AG04450 (cell line): ENCODE measurements around the gene NPTX1. TPM values are rescaled to one million over a fixed set of nuclear protein-coding genes. Genes with fewer than 3 reads are reported as not detected.

Source experiments
- CTCF ChIA-PET: fragments of 300-600, 350-600 bp; formaldehyde crosslinking; extraction: SDS; loops from one replicate; lab custom pipeline; 2022; ENCODE audit warnings: antibody characterized with exemption, inconsistent platforms; lab: Charles Lee
- POLR2A ChIA-PET: fragments of 350-600 bp; formaldehyde crosslinking; extraction: SDS; loops from one replicate; lab custom pipeline; 2021; ENCODE audit warnings: antibody characterized with exemption, inconsistent platforms; lab: Yijun Ruan, JAX
- DNase-seq: peaks from one replicate; pipeline ENCODE4 v3.0.0-alpha.2; 2011; ENCODE audit warnings: low read depth, low spot score
- H3K27ac ChIP-seq: one replicate; pipeline ENCODE4 v1.5.1; 2012; ENCODE audit warnings: low read depth, low read length, control low read depth
- H3K27me3 ChIP-seq: one replicate; pipeline ENCODE4 v1.6.0; 2012; ENCODE audit warnings: low read length; ENCODE audit not compliant: control insufficient read depth, insufficient read depth
- H3K4me3 ChIP-seq: 2 replicates; pipeline ENCODE4 v1.5.1; 2011; ENCODE audit warnings: mild to moderate bottlenecking, low read depth, low read length, control low read depth
- H3K9me3 ChIP-seq: 2 replicates; pipeline ENCODE4 v1.5.1; 2012; ENCODE audit warnings: low read length; ENCODE audit not compliant: control insufficient read depth, insufficient read depth
- polyA plus RNA-seq: library from polyadenylated mRNA; depleted of rRNA; stranded (reverse); fragments of >200 nt; gene quantifications from 2 replicates; pipeline ENCODE4 v1.2.3, GENCODE V29; 2011
- TF ChIP-seq, protein P1 (sequence below): IDR thresholded peaks from 2 replicates; pipeline ENCODE4 v1.5.1; 2011; ENCODE audit warnings: low read depth, low read length, control low read depth, inconsistent platforms

Gene NPTX1
- polyA plus RNA-seq, 1 experiment = 6.5 TPM

DNA sequence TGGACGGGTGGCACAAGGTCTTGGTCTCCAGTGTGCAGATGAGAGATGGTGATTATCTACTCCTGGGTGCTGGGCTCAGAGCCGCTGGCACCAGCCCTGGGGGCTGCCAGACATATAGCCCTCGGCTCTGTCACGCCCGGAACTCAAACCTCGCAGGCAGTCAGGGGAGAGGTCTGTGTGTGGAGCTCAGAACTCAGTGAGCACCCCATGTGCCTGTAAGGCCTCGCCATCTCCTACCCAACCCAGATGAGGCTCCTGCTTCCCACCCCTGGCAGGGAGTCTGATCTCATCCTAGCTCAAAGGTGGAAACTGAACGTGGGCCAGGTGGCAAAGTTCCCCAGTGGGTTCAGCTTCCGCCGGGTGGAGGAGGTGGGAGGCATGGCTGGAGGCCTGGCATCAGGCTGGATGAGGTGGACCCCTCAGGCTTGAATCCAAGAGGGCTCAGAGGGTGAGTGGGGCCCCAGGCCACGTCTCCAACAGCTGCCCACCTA is 22.6 kb upstream of the NPTX1 start:
- Histone ChIP-seq H3K27me3 (peaks cover 9% of the 10 kb centered on the region), H3K4me3 (no peak overlapping the region), H3K27ac (no peak overlapping the region), H3K9me3 (no peaks in the 10 kb centered on the region; the same call in none of the 2 replicates)
- ChIA-PET POLR2A (no interaction called here), CTCF (no interaction called here)
- TF ChIP-seq, protein P1, sequence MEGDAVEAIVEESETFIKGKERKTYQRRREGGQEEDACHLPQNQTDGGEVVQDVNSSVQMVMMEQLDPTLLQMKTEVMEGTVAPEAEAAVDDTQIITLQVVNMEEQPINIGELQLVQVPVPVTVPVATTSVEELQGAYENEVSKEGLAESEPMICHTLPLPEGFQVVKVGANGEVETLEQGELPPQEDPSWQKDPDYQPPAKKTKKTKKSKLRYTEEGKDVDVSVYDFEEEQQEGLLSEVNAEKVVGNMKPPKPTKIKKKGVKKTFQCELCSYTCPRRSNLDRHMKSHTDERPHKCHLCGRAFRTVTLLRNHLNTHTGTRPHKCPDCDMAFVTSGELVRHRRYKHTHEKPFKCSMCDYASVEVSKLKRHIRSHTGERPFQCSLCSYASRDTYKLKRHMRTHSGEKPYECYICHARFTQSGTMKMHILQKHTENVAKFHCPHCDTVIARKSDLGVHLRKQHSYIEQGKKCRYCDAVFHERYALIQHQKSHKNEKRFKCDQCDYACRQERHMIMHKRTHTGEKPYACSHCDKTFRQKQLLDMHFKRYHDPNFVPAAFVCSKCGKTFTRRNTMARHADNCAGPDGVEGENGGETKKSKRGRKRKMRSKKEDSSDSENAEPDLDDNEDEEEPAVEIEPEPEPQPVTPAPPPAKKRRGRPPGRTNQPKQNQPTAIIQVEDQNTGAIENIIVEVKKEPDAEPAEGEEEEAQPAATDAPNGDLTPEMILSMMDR = no peak
- DNase-seq = no peak

DNA sequence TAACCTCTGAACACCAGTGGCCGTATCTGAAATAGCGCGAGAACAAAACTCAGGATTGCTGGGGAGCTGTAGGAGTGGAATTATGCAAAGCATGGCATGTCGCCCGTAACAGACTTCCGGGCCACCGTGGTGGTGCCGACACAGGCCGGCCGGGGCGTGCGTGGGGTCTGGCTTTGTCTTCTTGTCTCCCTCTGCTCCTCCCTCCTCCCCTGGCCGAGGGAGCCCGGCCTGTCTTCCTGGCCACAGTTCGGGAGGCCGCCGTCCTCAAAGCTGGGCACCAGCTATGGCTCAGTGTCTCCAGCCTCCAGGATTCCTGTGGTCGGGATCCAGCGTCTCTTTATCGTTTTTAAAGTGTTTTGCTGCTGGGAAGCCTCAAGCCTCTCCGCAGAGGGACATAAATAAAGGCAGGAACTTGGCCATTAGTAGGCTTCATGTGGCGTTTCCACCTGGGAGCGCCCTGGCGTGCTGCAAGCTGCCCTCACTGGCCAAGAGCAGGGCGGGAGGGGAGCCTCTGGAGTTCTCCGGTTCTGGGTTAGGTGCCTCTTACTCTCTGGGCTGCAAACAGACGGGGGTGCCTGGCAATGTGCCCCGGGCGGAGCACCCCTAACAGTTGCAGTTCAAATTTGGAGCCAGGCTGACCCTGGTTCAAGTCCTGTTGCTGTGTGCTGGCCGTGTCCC is 22.0 kb upstream of the NPTX1 start:
- Histone ChIP-seq H3K27me3 (peaks cover 10% of the 10 kb centered on the region), H3K4me3 (no peak overlapping the region), H3K9me3 (no peaks in the 10 kb centered on the region; the same call in none of the 2 replicates), H3K27ac (no peak overlapping the region)
- POLR2A ChIA-PET = interaction anchor here (1.4 kb wide), 1 partner anchor 44 kb away, joined by 5 read pairs; no protein-coding TSS in a partner anchor
- CTCF ChIA-PET = no interaction called here
- no peak for DNase-seq
- TF ChIP-seq, protein P1 = no peak

DNA sequence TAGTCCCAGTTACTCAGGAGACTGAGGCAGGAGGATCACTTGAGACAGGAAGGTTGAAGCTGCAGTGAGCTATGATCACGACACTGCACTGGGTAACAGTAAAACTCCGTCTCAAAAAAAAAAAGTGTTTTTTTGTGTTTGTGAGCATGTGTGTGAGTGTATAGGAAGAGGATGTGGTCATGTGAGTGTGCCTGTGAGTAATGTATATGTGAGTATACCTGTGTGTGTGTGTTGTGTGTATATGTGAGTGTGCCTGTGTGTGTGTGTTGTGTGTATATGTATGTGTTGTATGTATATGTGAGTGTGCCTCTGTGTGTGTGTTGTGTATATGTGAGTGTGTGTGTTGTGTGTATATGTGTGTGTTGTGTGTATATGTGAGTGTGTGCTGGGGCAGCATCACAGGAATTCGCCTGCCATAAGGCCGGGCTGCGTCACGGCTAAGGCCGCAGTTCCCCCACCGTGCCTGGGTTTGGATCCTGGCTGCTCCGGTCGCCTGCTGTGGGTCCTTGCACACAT is 21.4 kb upstream of the NPTX1 start:
- TF ChIP-seq, protein P1 = no peak
- Histone ChIP-seq H3K27me3 (peaks cover 11% of the 10 kb centered on the region), H3K9me3 (no peaks in the 10 kb centered on the region; the same call in none of the 2 replicates), H3K27ac (no peak overlapping the region), H3K4me3 (no peak overlapping the region)
- ChIA-PET POLR2A (interaction anchor here (1.4 kb wide), 1 partner anchor 43 kb away, joined by 5 read pairs; no protein-coding TSS in a partner anchor), CTCF (no interaction called here)
- DNase-seq = no peak

DNA sequence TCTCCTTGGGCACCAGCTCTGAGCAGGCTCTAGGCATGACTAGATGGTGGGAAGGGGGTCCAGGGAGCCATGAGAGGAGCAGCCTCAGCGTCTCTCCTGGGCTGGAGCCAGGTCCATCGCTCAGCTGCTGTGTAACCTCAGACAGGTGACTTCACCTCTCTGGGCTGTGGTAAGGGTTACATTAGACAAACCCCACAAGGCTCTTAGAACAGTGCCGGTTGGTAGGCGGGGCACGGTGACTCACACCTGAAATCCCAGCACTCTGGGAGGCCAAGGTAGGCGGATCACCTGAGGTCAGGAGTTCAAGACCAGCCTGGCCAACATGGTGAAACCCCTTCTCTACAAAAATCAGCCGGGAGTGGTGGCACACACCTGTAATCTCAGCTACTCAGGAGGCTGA is 18.1 kb upstream of the NPTX1 start:
- Histone ChIP-seq H3K27ac (no peak overlapping the region), H3K27me3 (peaks cover 25% of the 10 kb centered on the region), H3K9me3 (no peaks in the 10 kb centered on the region; the same call in none of the 2 replicates), H3K4me3 (no peak overlapping the region)
- DNase-seq = no peak
- ChIA-PET CTCF (no interaction called here), POLR2A (no interaction called here)
- TF ChIP-seq, protein P1 = no peak
